ENCODE data around the gene GTF3C4.

GTF3C4 gene

DNA sequence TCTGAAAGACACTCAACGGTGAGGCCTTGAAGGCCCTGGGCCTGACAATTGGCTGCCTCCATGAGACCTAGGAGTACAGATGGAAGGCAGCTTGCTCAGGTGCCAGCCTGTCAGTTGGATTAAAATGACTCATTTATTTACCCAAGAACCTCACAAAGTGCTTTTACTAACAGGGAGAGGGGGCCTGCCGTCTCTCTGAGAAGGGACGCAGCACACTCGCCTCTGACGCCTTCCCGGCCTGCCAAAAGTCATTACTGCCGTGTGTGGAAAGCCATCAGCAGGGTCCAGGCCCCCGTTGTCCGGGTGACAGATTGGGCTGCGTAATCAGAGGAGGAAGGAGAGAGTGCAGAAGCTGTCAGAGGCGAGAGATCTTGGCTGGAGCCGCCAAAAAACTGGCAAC lies 32.9 kb upstream of the GTF3C4 start:
- Mint-ChIP-seq H3K36me3 (ENCODE audit: insufficient read depth) (peaks cover 30% of the 10 kb centered on the region), H3K4me3 (no peak overlapping the region), H3K9me3 (no peaks in the 10 kb centered on the region), H3K27ac (no peak overlapping the region), H3K4me1 (ENCODE audit: low read depth in 2 of 2) (no peaks in the 10 kb centered on the region), H3K27me3 (no peaks in the 10 kb centered on the region)
- ATAC-seq (replicated peaks) (no peak), DNase-seq (no peak)

DNA sequence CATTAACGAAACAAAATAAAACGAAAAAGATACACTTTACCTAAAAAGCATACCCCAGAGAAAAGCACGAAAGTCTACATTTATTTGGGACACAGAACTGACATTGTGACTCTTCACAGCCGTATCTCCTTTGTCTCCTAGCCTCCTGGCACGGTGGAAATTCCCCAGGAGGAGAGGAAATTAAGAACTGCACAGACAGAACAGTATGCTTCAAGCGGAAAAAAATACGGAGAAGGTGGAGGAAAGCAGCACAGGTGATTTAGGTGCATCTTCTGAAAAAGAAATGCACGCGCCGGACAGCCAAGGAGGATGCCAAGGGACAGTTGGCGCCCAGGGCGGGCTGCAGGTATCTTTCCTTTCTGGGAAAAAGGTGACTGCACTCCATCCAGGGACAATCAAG lies 32.5 kb upstream of the GTF3C4 start:
- H3K9me3 Mint-ChIP-seq: no peaks in the 10 kb centered on the region
- ATAC-seq (replicated peaks): no peak
- H3K4me1 Mint-ChIP-seq (ENCODE audit: low read depth in 2 of 2): no peaks in the 10 kb centered on the region
- H3K27me3 Mint-ChIP-seq: no peaks in the 10 kb centered on the region
- H3K4me3 Mint-ChIP-seq: no peak overlapping the region
- DNase-seq: no peak
- no peak overlapping the region for H3K27ac Mint-ChIP-seq
- H3K36me3 Mint-ChIP-seq (ENCODE audit: insufficient read depth): peaks cover 30% of the 10 kb centered on the region

DNA sequence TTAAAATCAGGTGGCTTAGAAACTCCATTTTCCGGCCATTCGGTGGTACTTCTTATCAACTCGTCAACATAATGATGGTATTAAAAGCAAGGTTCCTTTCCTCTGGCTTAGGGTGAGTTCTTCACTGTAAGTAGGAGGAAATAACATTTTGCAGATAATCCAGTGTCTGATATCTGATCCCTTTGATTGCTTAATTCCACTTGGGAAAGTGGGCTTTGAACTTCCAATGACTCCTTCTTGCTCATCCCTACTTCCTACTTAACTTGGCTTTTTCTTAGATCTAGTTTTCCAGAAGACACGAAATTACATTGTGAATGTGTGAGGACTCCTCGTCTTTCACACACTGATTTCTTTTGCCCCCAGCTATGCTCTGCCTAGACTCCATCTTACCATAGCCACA lies 32.0 kb upstream of the GTF3C4 start:
- H3K27me3 Mint-ChIP-seq: no peaks in the 10 kb centered on the region
- no peak for ATAC-seq (replicated peaks)

DNA sequence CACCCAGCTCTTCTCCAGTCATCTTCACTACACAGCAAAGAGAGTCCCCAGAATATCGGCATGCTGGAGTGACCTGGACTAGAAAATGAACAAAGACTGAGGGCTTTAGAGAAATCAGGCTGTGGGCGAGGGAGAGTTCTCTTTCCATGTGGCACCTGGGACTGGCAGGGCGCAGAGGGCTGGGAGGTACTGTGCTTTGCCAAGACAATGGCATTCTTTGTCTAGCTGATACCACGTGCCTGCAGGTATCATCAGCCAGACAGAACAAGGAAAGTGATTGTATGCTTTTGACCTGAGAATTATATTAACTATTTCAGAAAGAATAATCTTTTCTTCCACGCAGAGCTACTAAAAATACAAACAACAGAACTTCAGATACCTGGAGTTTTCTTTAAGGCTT lies 30.9 kb upstream of the GTF3C4 start:
- H3K36me3 Mint-ChIP-seq (ENCODE audit: insufficient read depth): peaks cover 35% of the 10 kb centered on the region
- no peak for ATAC-seq (replicated peaks)
- no peak for DNase-seq
- H3K4me1 Mint-ChIP-seq (ENCODE audit: low read depth in 2 of 2): no peaks in the 10 kb centered on the region
- H3K9me3 Mint-ChIP-seq: no peaks in the 10 kb centered on the region
- H3K4me3 Mint-ChIP-seq: no peak overlapping the region
- H3K27me3 Mint-ChIP-seq: no peaks in the 10 kb centered on the region
- H3K27ac Mint-ChIP-seq: no peak overlapping the region

More for the DNA sequence above, 32.0 kb upstream of the GTF3C4 start:
- no peak for DNase-seq
- Mint-ChIP-seq H3K27ac (no peak overlapping the region), H3K4me3 (no peak overlapping the region), H3K36me3 (ENCODE audit: insufficient read depth) (peaks cover 32% of the 10 kb centered on the region), H3K9me3 (no peaks in the 10 kb centered on the region), H3K4me1 (ENCODE audit: low read depth in 2 of 2) (no peaks in the 10 kb centered on the region)

DNA sequence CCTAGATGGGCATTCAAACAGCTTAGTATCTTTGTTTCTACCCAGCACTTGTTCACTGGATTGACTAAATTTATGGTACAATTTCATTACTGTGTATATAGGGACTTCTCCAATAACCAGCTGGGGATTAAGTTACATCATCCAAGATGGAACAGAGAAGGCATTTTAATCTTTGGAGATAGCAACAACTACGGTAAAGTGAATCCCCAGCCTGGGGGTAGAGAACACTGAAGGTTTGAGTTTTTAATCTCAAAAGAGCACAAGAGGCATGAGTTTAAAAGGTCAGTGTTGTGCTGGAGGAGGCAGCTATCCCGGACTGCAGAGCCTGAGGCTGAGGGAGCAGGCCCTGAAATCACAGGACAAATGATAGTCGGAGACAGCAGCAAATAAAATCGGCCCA lies 29.0 kb upstream of the GTF3C4 start:
- H3K27ac Mint-ChIP-seq: peak overlapping the region in 1 of 2 donors; percentile 69
- no peak for ATAC-seq (replicated peaks)
- no peaks in the 10 kb centered on the region for H3K27me3 Mint-ChIP-seq
- H3K4me3 Mint-ChIP-seq: no peak overlapping the region
- H3K9me3 Mint-ChIP-seq: no peaks in the 10 kb centered on the region
- H3K4me1 Mint-ChIP-seq (ENCODE audit: low read depth in 2 of 2): no peaks in the 10 kb centered on the region
- DNase-seq: no peak
- H3K36me3 Mint-ChIP-seq (ENCODE audit: insufficient read depth): peaks cover 42% of the 10 kb centered on the region

DNA sequence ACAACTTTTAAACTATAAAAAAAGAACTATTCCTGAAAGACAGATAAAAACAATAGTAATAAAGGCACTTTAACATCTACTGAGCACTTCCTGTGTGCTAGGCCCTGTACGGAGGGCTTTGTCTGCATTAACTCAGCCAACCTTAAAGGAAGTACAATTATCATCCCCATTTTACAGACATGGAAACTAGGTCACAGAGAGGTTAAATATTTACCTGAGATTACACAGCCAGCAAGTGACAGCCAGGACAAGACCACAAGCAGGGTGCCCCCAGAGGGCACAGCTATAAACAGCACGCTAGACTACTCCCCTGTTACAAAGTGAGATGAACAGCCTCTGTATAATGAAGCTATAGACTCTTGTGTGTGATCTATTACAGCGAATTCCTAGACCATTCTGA lies 26.0 kb upstream of the GTF3C4 start:
- Mint-ChIP-seq H3K36me3 (ENCODE audit: insufficient read depth) (peaks cover 58% of the 10 kb centered on the region), H3K27me3 (no peaks in the 10 kb centered on the region), H3K9me3 (no peaks in the 10 kb centered on the region), H3K4me1 (ENCODE audit: low read depth in 2 of 2) (no peaks in the 10 kb centered on the region), H3K4me3 (no peak overlapping the region), H3K27ac (no peak overlapping the region)
- ATAC-seq (replicated peaks) (no peak), DNase-seq (no peak)

DNA sequence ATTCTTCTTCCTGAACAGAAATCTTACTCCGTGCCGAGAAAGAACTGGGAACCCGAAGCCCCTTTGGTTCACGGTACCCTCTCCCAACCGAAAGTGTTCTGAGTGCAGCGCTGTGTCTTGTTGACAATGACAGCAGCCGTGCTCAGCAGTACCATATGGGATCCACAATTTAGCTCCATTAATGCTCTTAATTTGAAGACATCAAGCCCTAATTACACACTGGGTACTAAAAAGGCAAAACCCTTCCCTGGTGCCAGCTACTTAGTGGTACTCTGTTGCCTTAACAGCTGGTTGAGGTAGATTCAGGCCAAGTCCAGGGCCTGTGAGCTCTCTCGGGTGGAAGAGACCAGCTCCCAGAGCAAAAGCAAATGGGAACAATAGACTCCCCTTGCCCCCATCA lies 25.0 kb upstream of the GTF3C4 start:
- Mint-ChIP-seq H3K36me3 (ENCODE audit: insufficient read depth) (peaks cover 58% of the 10 kb centered on the region), H3K4me1 (ENCODE audit: low read depth in 2 of 2) (no peaks in the 10 kb centered on the region), H3K27me3 (no peaks in the 10 kb centered on the region), H3K4me3 (no peak overlapping the region), H3K9me3 (no peaks in the 10 kb centered on the region), H3K27ac (no peak overlapping the region)
- ATAC-seq (replicated peaks) (no peak), DNase-seq (no peak)

DNA sequence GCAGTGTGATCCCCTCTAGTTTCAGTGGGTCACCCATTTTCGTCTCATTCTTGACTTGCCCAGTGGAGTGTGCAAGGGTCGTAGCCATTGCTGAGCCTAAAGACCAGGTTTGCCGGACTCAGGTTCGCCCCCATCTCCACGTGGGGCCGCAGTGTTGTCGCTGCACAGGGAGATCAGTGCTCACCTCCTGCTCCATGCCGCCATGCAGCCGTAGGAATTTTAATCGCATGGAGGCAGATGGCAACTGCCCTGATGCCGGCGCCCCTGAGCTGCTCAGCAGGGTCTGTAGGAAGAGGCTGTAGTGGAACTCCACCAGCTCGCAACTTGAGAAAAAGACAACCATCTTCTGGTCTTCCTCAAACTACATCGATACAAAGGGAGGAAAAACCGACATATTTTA lies 24.6 kb upstream of the GTF3C4 start:
- Mint-ChIP-seq H3K9me3 (no peaks in the 10 kb centered on the region), H3K27me3 (no peaks in the 10 kb centered on the region), H3K36me3 (ENCODE audit: insufficient read depth) (peaks cover 54% of the 10 kb centered on the region), H3K4me1 (ENCODE audit: low read depth in 2 of 2) (no peaks in the 10 kb centered on the region), H3K4me3 (no peak overlapping the region), H3K27ac (no peak overlapping the region)
- ATAC-seq (replicated peaks) (no peak), DNase-seq (no peak)

DNA sequence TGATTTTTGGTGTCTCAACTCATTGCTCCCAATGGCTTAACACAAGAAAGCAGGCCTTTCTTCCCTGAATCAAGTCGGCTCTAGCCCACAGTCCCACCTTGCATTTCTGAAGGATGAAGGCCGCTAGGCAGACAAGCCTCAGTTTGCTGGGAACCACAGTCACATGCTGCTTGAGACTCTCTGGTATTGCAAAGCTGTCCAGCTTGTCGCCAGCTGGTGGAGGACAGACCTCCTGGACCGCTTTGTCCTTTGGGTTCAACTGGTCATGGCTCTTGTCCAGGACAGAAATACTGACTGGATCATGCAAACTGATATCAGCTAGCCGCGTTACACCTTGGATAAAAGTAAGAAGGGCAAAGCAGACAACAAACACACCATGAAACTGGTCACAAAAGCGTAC lies 23.5 kb upstream of the GTF3C4 start:
- DNase-seq: no peak
- Mint-ChIP-seq H3K9me3 (no peaks in the 10 kb centered on the region), H3K27ac (peak overlapping the region in 1 of 2 donors; percentile 49), H3K27me3 (no peaks in the 10 kb centered on the region), H3K4me1 (ENCODE audit: low read depth in 2 of 2) (no peaks in the 10 kb centered on the region), H3K36me3 (ENCODE audit: insufficient read depth) (peaks cover 45% of the 10 kb centered on the region), H3K4me3 (no peak overlapping the region)
- no peak for ATAC-seq (replicated peaks)

DNA sequence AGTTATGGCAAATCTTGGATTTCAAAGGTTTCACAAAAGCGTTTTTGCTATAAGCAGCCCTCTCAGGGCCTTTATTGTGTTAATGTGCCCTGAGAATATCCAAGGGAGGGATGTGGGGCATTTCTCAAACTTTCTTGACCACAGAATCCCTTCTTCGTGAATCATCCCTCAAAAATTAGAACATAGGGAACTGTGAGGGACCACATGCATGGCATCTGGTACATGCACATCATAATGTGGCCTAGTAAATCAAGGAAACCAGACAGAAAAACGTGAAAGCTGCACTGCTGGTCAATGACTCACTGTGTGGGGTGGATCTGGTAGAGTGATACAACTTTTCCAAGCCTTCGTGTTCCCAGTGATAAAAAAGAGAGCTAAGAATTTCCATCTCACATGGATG lies 22.9 kb upstream of the GTF3C4 start:
- H3K27me3 Mint-ChIP-seq: no peaks in the 10 kb centered on the region
- no peaks in the 10 kb centered on the region for H3K4me1 Mint-ChIP-seq (ENCODE audit: low read depth in 2 of 2)
- peaks cover 41% of the 10 kb centered on the region for H3K36me3 Mint-ChIP-seq (ENCODE audit: insufficient read depth)
- H3K27ac Mint-ChIP-seq: no peak overlapping the region
- no peak overlapping the region for H3K4me3 Mint-ChIP-seq
- ATAC-seq (replicated peaks) (no peak), DNase-seq (no peak)
- H3K9me3 Mint-ChIP-seq: no peaks in the 10 kb centered on the region

DNA sequence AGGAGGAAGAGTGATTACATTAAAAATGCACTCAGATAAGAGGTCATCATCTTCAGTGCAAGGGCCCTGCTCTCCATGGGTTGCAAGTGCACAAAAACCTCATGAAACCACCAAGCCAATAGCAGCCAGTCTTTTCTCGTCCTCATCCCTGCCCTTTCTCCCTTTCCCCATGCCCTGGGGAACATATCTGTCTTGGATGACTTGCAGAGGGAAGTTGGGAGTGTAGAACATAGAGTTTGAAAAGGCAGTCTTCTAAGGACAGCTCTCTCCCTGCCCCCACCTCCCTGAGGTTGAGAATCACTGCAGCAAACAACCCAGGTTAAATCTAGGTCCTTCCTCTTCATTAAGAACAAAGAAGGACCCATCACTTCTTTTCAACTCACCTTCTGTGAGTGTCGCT lies 22.5 kb upstream of the GTF3C4 start:
- Mint-ChIP-seq H3K27ac (no peak overlapping the region), H3K4me1 (ENCODE audit: low read depth in 2 of 2) (no peaks in the 10 kb centered on the region), H3K4me3 (no peak overlapping the region), H3K36me3 (ENCODE audit: insufficient read depth) (peaks cover 41% of the 10 kb centered on the region), H3K27me3 (no peaks in the 10 kb centered on the region), H3K9me3 (no peaks in the 10 kb centered on the region)
- DNase-seq (no peak), ATAC-seq (replicated peaks) (no peak)

DNA sequence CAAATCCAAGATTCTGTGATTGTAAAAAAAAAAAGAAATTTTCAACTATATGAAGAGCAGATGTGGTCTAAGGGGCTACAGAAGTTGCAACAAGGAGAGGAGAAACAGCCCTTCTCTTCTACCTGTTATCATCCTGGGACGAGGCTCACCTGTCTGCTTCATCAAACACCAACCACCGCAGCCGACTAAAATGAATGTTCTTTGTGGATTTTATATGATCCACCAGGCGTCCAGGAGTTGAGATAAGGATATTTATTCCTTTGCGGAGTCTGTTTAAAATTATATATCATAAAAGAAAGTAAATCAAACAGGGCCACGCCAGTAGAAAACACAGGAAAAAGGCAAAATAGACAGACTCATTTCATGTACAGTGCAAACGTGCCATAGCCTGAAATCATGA lies 22.0 kb upstream of the GTF3C4 start:
- DNase-seq (no peak), ATAC-seq (replicated peaks) (no peak)
- Mint-ChIP-seq H3K4me1 (ENCODE audit: low read depth in 2 of 2) (no peaks in the 10 kb centered on the region), H3K27ac (no peak overlapping the region), H3K27me3 (no peaks in the 10 kb centered on the region), H3K36me3 (ENCODE audit: insufficient read depth) (peaks cover 38% of the 10 kb centered on the region), H3K9me3 (no peaks in the 10 kb centered on the region), H3K4me3 (no peak overlapping the region)

DNA sequence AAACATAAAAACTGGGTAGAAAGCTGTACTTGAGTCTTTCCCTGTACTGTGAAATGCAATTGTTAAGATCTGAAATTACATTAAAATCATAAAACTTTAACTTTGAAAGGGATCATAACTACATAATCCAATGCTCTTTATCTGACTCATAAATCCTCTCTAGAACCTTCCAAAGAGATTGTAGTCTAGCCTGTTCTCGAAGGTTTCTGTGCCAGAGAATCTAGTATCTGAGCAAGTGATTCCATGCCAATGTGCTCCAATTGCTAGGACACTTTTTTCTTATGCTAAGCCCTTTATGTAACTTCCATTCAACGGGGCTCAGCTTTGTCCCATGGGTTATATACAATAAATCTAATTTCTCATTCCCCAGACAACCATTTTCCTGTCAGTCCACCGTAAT lies 21.6 kb upstream of the GTF3C4 start:
- peaks cover 36% of the 10 kb centered on the region for H3K36me3 Mint-ChIP-seq (ENCODE audit: insufficient read depth)
- no peak for DNase-seq
- H3K4me3 Mint-ChIP-seq: no peak overlapping the region
- H3K27ac Mint-ChIP-seq: no peak overlapping the region
- ATAC-seq (replicated peaks): no peak
- no peaks in the 10 kb centered on the region for H3K4me1 Mint-ChIP-seq (ENCODE audit: low read depth in 2 of 2)
- no peaks in the 10 kb centered on the region for H3K27me3 Mint-ChIP-seq
- H3K9me3 Mint-ChIP-seq: no peaks in the 10 kb centered on the region

DNA sequence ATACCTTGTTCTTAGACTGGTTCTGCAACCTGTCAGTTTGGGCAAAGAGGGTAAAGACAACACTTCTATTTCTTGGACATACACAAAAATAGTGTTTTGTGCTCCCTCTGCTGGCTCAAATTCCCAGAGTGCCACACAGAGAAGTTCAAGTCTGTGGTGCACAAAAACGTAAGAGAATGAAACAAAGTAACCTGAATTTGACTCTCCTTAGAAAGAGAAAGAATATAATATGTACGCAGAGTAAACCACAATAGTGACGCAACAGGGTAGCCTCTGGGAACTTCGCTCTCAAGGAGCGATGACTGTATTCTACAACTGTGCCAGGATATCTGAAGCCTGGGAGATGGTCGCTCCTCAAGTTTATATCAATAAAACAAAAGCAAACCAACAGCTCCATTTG lies 19.0 kb upstream of the GTF3C4 start:
- H3K9me3 Mint-ChIP-seq: no peaks in the 10 kb centered on the region
- no peaks in the 10 kb centered on the region for H3K27me3 Mint-ChIP-seq
- H3K4me3 Mint-ChIP-seq: no peak overlapping the region
- H3K27ac Mint-ChIP-seq: no peak overlapping the region
- no peak for ATAC-seq (replicated peaks)
- no peaks in the 10 kb centered on the region for H3K4me1 Mint-ChIP-seq (ENCODE audit: low read depth in 2 of 2)
- no peak for DNase-seq
- peaks cover 34% of the 10 kb centered on the region for H3K36me3 Mint-ChIP-seq (ENCODE audit: insufficient read depth)

DNA sequence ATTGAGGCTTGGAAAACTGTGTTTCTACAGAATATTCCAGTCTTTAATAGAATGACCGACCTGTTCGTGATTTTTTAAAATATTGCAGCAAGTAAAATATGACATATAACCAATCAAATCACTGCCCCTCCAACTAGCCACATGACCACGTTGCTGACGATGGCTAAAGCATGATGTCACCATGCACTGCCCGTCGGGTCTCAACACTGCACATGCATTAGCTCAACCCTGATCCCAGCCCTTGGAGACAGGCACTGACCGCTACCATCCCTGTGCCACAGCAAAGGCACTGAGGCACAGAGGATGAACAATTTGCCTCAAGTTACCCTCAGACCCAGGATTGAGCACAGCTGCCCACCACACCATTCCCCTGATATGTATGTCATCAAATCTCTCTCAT lies 14.0 kb upstream of the GTF3C4 start:
- ATAC-seq (replicated peaks): no peak
- no peaks in the 10 kb centered on the region for H3K27me3 Mint-ChIP-seq
- no peaks in the 10 kb centered on the region for H3K9me3 Mint-ChIP-seq
- no peak for DNase-seq
- H3K27ac Mint-ChIP-seq: no peak overlapping the region
- H3K4me1 Mint-ChIP-seq (ENCODE audit: low read depth in 2 of 2): no peaks in the 10 kb centered on the region
- no peak overlapping the region for H3K4me3 Mint-ChIP-seq
- peaks cover 34% of the 10 kb centered on the region for H3K36me3 Mint-ChIP-seq (ENCODE audit: insufficient read depth)
